ENCODE data around the gene SLC25A25. TPM values are rescaled to one million over a fixed set of nuclear protein-coding genes. Genes with fewer than 3 reads are reported as not detected.
"Not testable (repeated sequence)": the region's sequence is repeated elsewhere in the genome, so short reads cannot be mapped to it uniquely, and the experiment has no call there.

The SLC25A25 gene
- total and polyA plus RNA-seq, 5 donors, result 5.8 to 16.1 (median 6.7) TPM

- peak in 2 of 3 donors; percentile 6 to 16 for DNase-seq
- WGBS, result 85% methylated on average over 8 of the region's 8 CpGs
- ATAC-seq; H3K27me3 ChIP-seq (ENCODE audit: control insufficient read depth, insufficient read depth); intact Hi-C loops (cut with DNase I); H3K27ac ChIP-seq (ENCODE audit: low read length); H3K4me3 ChIP-seq (ENCODE audit: low read length); H3K9me3 ChIP-seq (ENCODE audit: control insufficient read depth, low read length); H3K4me1 ChIP-seq (ENCODE audit: control insufficient read depth, insufficient read depth, low read length): not testable (repeated sequence)
These were observed 63.3 kb downstream of the SLC25A25 start for GRCh38 chr9:128131346-128131745.

GRCh38 chr9:128132139-128132538 is 64.1 kb downstream of the SLC25A25 start:
- peak in 2 of 3 donors; percentile 10 to 60 for DNase-seq
- whole genome bisulfite sequencing, result 26% methylated on average over 8 of the region's 8 CpGs
- ATAC-seq; H3K27ac ChIP-seq (ENCODE audit: low read length); H3K4me3 ChIP-seq (ENCODE audit: low read length); intact Hi-C loops (cut with DNase I); H3K4me1 ChIP-seq (ENCODE audit: control insufficient read depth, insufficient read depth, low read length); H3K27me3 ChIP-seq (ENCODE audit: control insufficient read depth, insufficient read depth); H3K9me3 ChIP-seq (ENCODE audit: control insufficient read depth, low read length): not testable (repeated sequence)

GRCh38 chr9:128135561-128135960 is 67.5 kb downstream of the SLC25A25 start:
- ATAC-seq; H3K27ac ChIP-seq (ENCODE audit: low read length); intact Hi-C loops (cut with DNase I); H3K27me3 ChIP-seq (ENCODE audit: control insufficient read depth, insufficient read depth); H3K4me3 ChIP-seq (ENCODE audit: low read length); H3K9me3 ChIP-seq (ENCODE audit: control insufficient read depth, low read length); H3K4me1 ChIP-seq (ENCODE audit: control insufficient read depth, insufficient read depth, low read length): not testable (repeated sequence)
- 70% methylated on average over 8 of the region's 8 CpGs for WGBS
- DNase-seq, result peak in 2 of 3 donors; percentile 4 to 10

DNA sequence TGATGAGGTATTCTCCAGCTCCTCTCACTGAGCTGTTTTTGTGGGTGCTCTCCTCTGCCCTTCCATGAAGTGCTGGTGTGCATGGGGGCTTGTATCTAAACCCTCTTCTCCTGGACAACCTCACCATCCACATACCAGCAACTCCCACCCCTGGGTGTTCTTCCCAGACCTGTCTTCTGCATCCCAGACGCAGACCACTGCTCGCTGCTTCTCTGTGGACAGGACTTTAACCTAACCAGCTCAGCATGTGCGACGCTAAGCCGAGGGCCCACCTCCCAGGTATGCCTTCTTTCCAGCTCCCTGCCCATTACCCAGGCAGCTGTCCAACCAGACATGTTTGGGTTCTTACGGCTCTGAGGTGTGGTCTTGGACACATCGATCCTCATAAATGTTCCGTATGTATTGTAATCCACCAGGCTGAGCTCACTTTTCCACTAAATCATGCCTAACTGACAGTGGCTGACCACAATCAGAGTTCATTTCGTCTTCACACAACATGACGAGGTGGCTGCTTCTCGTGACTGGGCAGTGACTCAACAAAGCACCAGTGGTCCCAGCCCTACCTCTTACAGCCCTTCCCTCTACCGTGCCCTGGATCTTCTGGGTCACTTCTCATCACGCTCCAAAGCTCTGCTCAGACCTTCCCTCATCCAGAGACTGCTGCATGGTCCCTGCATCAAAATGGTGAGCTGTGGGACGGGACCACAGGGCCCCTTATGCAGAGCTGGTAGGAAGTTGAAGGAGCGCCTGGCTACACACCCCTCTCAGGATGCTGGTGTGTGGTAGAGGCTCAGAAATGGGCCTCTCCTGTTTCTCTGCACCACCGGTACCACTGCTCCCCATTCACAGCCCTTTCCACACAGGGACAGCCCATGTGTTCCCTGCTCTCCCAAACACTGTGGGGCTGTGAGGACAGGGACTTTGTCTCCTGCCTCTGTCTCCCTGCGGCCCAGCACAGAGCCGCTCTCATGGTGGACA is 69.1 kb downstream of the SLC25A25 start:
- H3K4me1 ChIP-seq (ENCODE audit: control insufficient read depth, insufficient read depth, low read length), result no peaks in the 10 kb centered on the region
- ATAC-seq (peak in 1 of 2 donors; percentile 16), DNase-seq (peak in 2 of 3 donors; percentile 4 to 28)
- no peaks in the 10 kb centered on the region for H3K27me3 ChIP-seq (ENCODE audit: control insufficient read depth, insufficient read depth)
- no peak overlapping the region for H3K4me3 ChIP-seq (ENCODE audit: low read length)
- WGBS, result 89% methylated on average over 18 of the region's 18 CpGs
- H3K27ac ChIP-seq (ENCODE audit: low read length), result no peak overlapping the region
- H3K9me3 ChIP-seq (ENCODE audit: control insufficient read depth, low read length), result no peaks in the 10 kb centered on the region
- intact Hi-C loops (cut with DNase I), result no loop called here

- ATAC-seq (no peak), DNase-seq (no peak)
- WGBS, result 83% methylated on average over 3 of the region's 3 CpGs
- no peaks in the 10 kb centered on the region for H3K4me1 ChIP-seq (ENCODE audit: control insufficient read depth, insufficient read depth, low read length)
- no peak overlapping the region for H3K27ac ChIP-seq (ENCODE audit: low read length)
- intact Hi-C loops (cut with DNase I), result no loop called here
- no peak overlapping the region for H3K4me3 ChIP-seq (ENCODE audit: low read length)
- no peaks in the 10 kb centered on the region for H3K9me3 ChIP-seq (ENCODE audit: control insufficient read depth, low read length)
- no peaks in the 10 kb centered on the region for H3K27me3 ChIP-seq (ENCODE audit: control insufficient read depth, insufficient read depth)
These were observed 70.0 kb downstream of the SLC25A25 start for GRCh38 chr9:128138001-128138400.

GRCh38 chr9:128139621-128140020 is 71.6 kb downstream of the SLC25A25 start:
- no peak overlapping the region for H3K27ac ChIP-seq (ENCODE audit: low read length)
- H3K4me1 ChIP-seq (ENCODE audit: control insufficient read depth, insufficient read depth, low read length), result no peaks in the 10 kb centered on the region
- H3K9me3 ChIP-seq (ENCODE audit: control insufficient read depth, low read length), result no peaks in the 10 kb centered on the region
- no peak overlapping the region for H3K4me3 ChIP-seq (ENCODE audit: low read length)
- 71% methylated on average over 8 of the region's 16 CpGs for WGBS
- peak in 1 of 3 donors; percentile 0 for DNase-seq
- ATAC-seq, result no peak
- no peaks in the 10 kb centered on the region for H3K27me3 ChIP-seq (ENCODE audit: control insufficient read depth, insufficient read depth)
- intact Hi-C loops (cut with DNase I), result no loop called here

DNA sequence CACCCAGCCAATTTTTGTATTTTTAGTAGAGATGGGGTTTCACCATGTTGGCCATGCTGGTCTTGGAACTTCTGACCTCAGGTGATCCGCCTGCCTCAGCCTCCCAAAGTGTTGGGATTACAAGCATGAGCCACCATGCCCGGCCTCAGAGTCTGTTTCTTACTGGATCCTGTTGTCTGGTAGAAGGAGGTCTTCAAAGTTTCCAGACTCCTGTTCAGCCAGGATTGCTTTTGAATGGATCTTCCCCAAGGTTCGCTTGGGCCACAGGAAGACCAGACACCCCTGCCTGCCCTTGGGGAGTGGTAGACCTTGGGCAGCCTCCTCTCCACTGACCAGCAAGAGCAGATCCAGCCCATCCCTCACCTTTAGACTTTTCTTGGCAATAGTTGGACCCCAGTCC is 73.6 kb downstream of the SLC25A25 start:
- no peak overlapping the region for H3K27ac ChIP-seq (ENCODE audit: low read length)
- no peaks in the 10 kb centered on the region for H3K9me3 ChIP-seq (ENCODE audit: control insufficient read depth, low read length)
- no peak for ATAC-seq
- intact Hi-C loops (cut with DNase I), result no loop called here
- no peaks in the 10 kb centered on the region for H3K4me1 ChIP-seq (ENCODE audit: control insufficient read depth, insufficient read depth, low read length)
- 96% methylated on average over 3 of the region's 3 CpGs for WGBS
- no peaks in the 10 kb centered on the region for H3K27me3 ChIP-seq (ENCODE audit: control insufficient read depth, insufficient read depth)
- DNase-seq, result peak in 1 of 3 donors; percentile 2
- no peak overlapping the region for H3K4me3 ChIP-seq (ENCODE audit: low read length)

DNA sequence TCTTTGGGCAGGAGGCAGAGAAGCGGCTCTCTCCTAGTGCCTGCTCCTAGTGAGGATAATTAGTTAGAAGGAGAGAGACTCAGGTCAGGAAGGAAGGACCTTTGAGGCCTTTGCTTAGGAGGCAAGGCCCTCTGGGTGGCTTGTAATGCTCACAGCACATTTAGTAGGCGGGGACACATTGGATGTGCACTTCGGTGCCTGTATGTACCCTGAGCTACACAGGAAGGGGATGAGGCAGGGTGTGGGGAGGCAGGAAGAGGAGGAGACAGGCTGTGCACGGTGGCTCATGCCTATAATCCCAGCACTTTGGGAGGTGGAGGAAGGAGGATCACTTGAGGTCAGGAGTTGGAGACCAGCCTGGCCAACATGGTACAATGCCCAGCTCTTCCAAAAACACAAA is 74.0 kb downstream of the SLC25A25 start:
- H3K27ac ChIP-seq (ENCODE audit: low read length), result no peak overlapping the region

DNA sequence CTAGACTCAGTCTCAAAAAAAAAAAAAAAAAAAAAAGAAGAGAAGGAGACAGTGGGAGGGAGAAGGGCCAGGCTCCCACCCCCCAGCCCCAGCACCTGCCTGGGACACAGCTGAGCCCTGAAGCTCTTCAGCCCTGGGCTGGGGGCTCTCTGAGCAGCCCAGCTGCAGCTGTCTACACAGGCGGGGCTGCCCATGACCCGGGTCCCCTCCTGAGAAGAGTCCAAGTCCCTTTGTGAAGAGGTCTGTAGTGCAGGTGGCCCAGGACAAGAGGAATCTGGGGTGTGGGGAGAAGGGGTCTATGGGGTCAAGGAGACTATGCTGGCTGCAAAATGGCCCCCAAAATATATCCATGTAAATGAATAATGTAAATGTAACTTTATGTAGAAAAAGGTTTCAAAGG is 74.6 kb downstream of the SLC25A25 start:
- no peaks in the 10 kb centered on the region for H3K27me3 ChIP-seq (ENCODE audit: control insufficient read depth, insufficient read depth)
- ATAC-seq, result no peak
- intact Hi-C loops (cut with DNase I), result no loop called here
- DNase-seq, result peak in 2 of 3 donors; percentile 1 to 21
- 90% methylated on average over 2 of the region's 2 CpGs for WGBS
- no peak overlapping the region for H3K4me3 ChIP-seq (ENCODE audit: low read length)
- H3K4me1 ChIP-seq (ENCODE audit: control insufficient read depth, insufficient read depth, low read length), result no peaks in the 10 kb centered on the region
- no peak overlapping the region for H3K27ac ChIP-seq (ENCODE audit: low read length)
- H3K9me3 ChIP-seq (ENCODE audit: control insufficient read depth, low read length), result no peaks in the 10 kb centered on the region

More for the DNA sequence above, 74.0 kb downstream of the SLC25A25 start:
- no peaks in the 10 kb centered on the region for H3K9me3 ChIP-seq (ENCODE audit: control insufficient read depth, low read length)
- no peaks in the 10 kb centered on the region for H3K27me3 ChIP-seq (ENCODE audit: control insufficient read depth, insufficient read depth)
- DNase-seq, result peak in 1 of 3 donors; percentile 13
- WGBS, result 69% methylated on average over 4 of the region's 4 CpGs
- peak in 1 of 2 donors; percentile 66 for ATAC-seq
- no peaks in the 10 kb centered on the region for H3K4me1 ChIP-seq (ENCODE audit: control insufficient read depth, insufficient read depth, low read length)
- no peak overlapping the region for H3K4me3 ChIP-seq (ENCODE audit: low read length)
- intact Hi-C loops (cut with DNase I), result no loop called here

GRCh38 chr9:128143525-128144238 is 75.7 kb downstream of the SLC25A25 start:
- WGBS, result 71% methylated on average over 8 of the region's 8 CpGs
- DNase-seq, result peak in 2 of 3 donors; percentile 12 to 35
- intact Hi-C loops (cut with DNase I), result no loop called here
- Histone ChIP-seq H3K4me1 (ENCODE audit: control insufficient read depth, insufficient read depth, low read length) (no peaks in the 10 kb centered on the region), H3K27ac (ENCODE audit: low read length) (no peak overlapping the region), H3K4me3 (ENCODE audit: low read length) (no peak overlapping the region), H3K27me3 (ENCODE audit: control insufficient read depth, insufficient read depth) (no peaks in the 10 kb centered on the region), H3K9me3 (ENCODE audit: control insufficient read depth, low read length) (no peaks in the 10 kb centered on the region)
- ATAC-seq, result peak; percentile 17 to 48
